Amygdala (tissue), 56 donors: ENCODE data around the gene SSR1.
"Not testable (repeated sequence)": the region's sequence is repeated elsewhere in the genome, so short reads cannot be mapped to it uniquely, and the experiment has no call there.

Experiments
- DNase-seq, 56 donors: peaks; one replicate each; lab custom pipeline; 2025; lab: John Stamatoyannopoulos, UW

SSR1 gene

GRCh38 chr6:7283676-7284075, 29.3 kb downstream of the SSR1 start:
- DNase-seq, result no peak

- DNase-seq, result no peak
Observed at GRCh38 chr6:7282097-7282906, 30.7 kb downstream of the SSR1 start.

- DNase-seq, result no peak
Observed at GRCh38 chr6:7276199-7276524, 36.8 kb downstream of the SSR1 start.

- not testable (repeated sequence) for DNase-seq
Observed at GRCh38 chr6:7274525-7274924, 38.5 kb downstream of the SSR1 start.

- DNase-seq, result no peak
Observed at GRCh38 chr6:7273709-7274108, 39.3 kb downstream of the SSR1 start.

GRCh38 chr6:7271205-7271534, 41.8 kb downstream of the SSR1 start:
- no peak for DNase-seq

- DNase-seq, result no peak
Observed at GRCh38 chr6:7270320-7271204, 42.4 kb downstream of the SSR1 start.

- DNase-seq, result no peak
Observed at GRCh38 chr6:7269816-7270215, 43.2 kb downstream of the SSR1 start.

GRCh38 chr6:7268816-7269555, 44.0 kb downstream of the SSR1 start:
- DNase-seq, result no peak

- DNase-seq, result no peak
Observed at GRCh38 chr6:7268362-7268761, 44.6 kb downstream of the SSR1 start.

GRCh38 chr6:7267466-7268091, 45.4 kb downstream of the SSR1 start:
- DNase-seq, result peak in 46 of 56 donors; percentile 14 to 85 (median 62)

GRCh38 chr6:7267071-7267465, 45.9 kb downstream of the SSR1 start:
- DNase-seq, result no peak

GRCh38 chr6:7265385-7265726, 47.6 kb downstream of the SSR1 start:
- DNase-seq, result not testable (repeated sequence)

- DNase-seq, result no peak
Observed at GRCh38 chr6:7264686-7265384, 48.2 kb downstream of the SSR1 start.

- DNase-seq, result no peak
Observed at GRCh38 chr6:7264041-7264440, 49.0 kb downstream of the SSR1 start.

- not testable (repeated sequence) for DNase-seq
Observed at GRCh38 chr6:7263519-7263805, 49.5 kb downstream of the SSR1 start.

- DNase-seq, result no peak
Observed at GRCh38 chr6:7262746-7263518, 50.1 kb downstream of the SSR1 start.

GRCh38 chr6:7261852-7262461, 51.0 kb downstream of the SSR1 start:
- DNase-seq, result peak in 2 of 56 donors; percentile 25 to 34
